Gastroesophageal sphincter (tissue), 4 donors: ENCODE results near the gene LPCAT1. TPM values are rescaled to one million over a fixed set of nuclear protein-coding genes. Genes with fewer than 3 reads are reported as not detected.

ENCODE experiments used
- ATAC-seq: fragments of 150-250 bp; one replicate; pipeline ENCODE4 v1.9.1; 2016; ENCODE audit warnings: mild to moderate bottlenecking, moderate library complexity
- H3K27ac ChIP-seq, 4 donors: fragments of 200-600 bp; sonication (generic) in 3 of 4; 1 replicate in 3 of 4; 2 replicates in 1 of 4; pipeline ENCODE4 v1.5.1; 2016 to 2019
- H3K27me3 ChIP-seq: fragments of 200-600 bp; sonication (generic); one replicate; pipeline ENCODE4 v1.5.1; 2019
- H3K36me3 ChIP-seq, 2 donors: fragments of 200-600 bp; sonication (generic); one replicate each; pipeline ENCODE4 v1.5.1; 2019; ENCODE audit warnings: control low read depth in 1 of 2
- H3K4me1 ChIP-seq, 3 donors: fragments of 200-600 bp; sonication (generic); 1 replicate in 2 of 3; 2 replicates in 1 of 3; pipeline ENCODE4 v1.5.1; 2016 to 2019; ENCODE audit warnings: control low read depth in 2 of 3
- H3K4me3 ChIP-seq, 2 donors: fragments of 200-600 bp; sonication (generic); one replicate each; pipeline ENCODE4 v1.5.1; 2019; ENCODE audit warnings: mild to moderate bottlenecking in 1 of 2, moderate library complexity in 1 of 2
- H3K9me3 ChIP-seq, 3 donors: fragments of 200-600 bp; sonication (generic); one replicate each; pipeline ENCODE4 v1.5.1; 2017 to 2019; ENCODE audit warnings: control low read depth in 2 of 3
- CTCF ChIP-seq, 4 experiments: fragments of 200-600 bp in 2 of 4; fragments of 450-650 bp in 2 of 4; sonication (generic) in 1 of 4; IDR thresholded peaks; one replicate each; pipeline ENCODE4 v1.5.1; 2017 to 2019; ENCODE audit warnings: antibody characterized with exemption in 4 of 4, mild to moderate bottlenecking in 2 of 4, moderate library complexity in 2 of 4
- EP300 ChIP-seq: sonication (generic); formaldehyde crosslinking; IDR thresholded peaks from one replicate; pipeline ENCODE4 v1.6.1; 2017; ENCODE audit warnings: antibody characterized with exemption, mild to moderate bottlenecking
- POLR2A ChIP-seq, 2 donors: fragments of 450-650 bp; IDR thresholded peaks; one replicate each; pipeline ENCODE4 v1.6.1; 2017; ENCODE audit warnings: antibody characterized with exemption in 2 of 2, mild to moderate bottlenecking in 2 of 2, moderate library complexity in 1 of 2
- POLR2AphosphoS5 ChIP-seq: sonication (generic); formaldehyde crosslinking; IDR thresholded peaks from one replicate; pipeline ENCODE4 v1.6.1; 2017; ENCODE audit warnings: antibody characterized with exemption
- WGBS, 2 donors: methylation state at CpG; one replicate each; pipeline ENCODE4 v1.1.5; 2018; ENCODE audit warnings: low coverage in 1 of 2; 5-methylcytosine and 5-hydroxymethylcytosine counted together
- total RNA-seq, 4 donors: library from RNA; depleted of rRNA; stranded (reverse); fragments of >200 nt; gene quantifications; one replicate each; pipeline ENCODE4 v1.1.0, GENCODE V29; 2016

The LPCAT1 gene
- total RNA-seq, 4 donors from 2014 or later = 20.3 to 52.6 (median 31.8) TPM

GRCh38 chr5:1472964-1473628, 50.7 kb downstream of the LPCAT1 start:
- H3K36me3 ChIP-seq = peaks cover 0 to 95% of the 10 kb centered on the region in 2 donors
- no peak overlapping the region for H3K4me3 ChIP-seq
- no peaks in the 10 kb centered on the region for H3K9me3 ChIP-seq
- no peaks in the 10 kb centered on the region for H3K4me1 ChIP-seq
- TF ChIP-seq POLR2A (IDR thresholded peaks at IDR 0.05) = no peak
- TF ChIP-seq CTCF (IDR thresholded peaks at IDR 0.05) = no peak
- TF ChIP-seq EP300 = no peak
- TF ChIP-seq POLR2AphosphoS5 = no peak
- no peak overlapping the region for H3K27ac ChIP-seq
- no peaks in the 10 kb centered on the region for H3K27me3 ChIP-seq
- no peak for ATAC-seq
- WGBS, 2 donors = 93% methylated on average over 3 of the region's 23 CpGs; no CpG with 5 or more reads in 1 of the 2 donors

GRCh38 chr5:1471997-1472963, 51.5 kb downstream of the LPCAT1 start:
- Histone ChIP-seq H3K4me3 (no peak overlapping the region), H3K27me3 (no peaks in the 10 kb centered on the region), H3K27ac (no peak overlapping the region), H3K36me3 (peaks cover 0 to 96% of the 10 kb centered on the region in 2 donors), H3K4me1 (no peaks in the 10 kb centered on the region), H3K9me3 (no peaks in the 10 kb centered on the region)
- TF ChIP-seq POLR2AphosphoS5 (no peak), POLR2A (IDR thresholded peaks at IDR 0.05) (no peak), CTCF (IDR thresholded peaks at IDR 0.05) (no peak), EP300 (no peak)
- ATAC-seq = no peak
- 93 to 97% methylated on average over 11 to 22 of the region's 27 CpGs for WGBS, 2 donors

GRCh38 chr5:1471240-1471853, 52.4 kb downstream of the LPCAT1 start:
- ATAC-seq = no peak
- peaks cover 0 to 96% of the 10 kb centered on the region in 2 donors for H3K36me3 ChIP-seq
- no peak overlapping the region for H3K27ac ChIP-seq
- H3K27me3 ChIP-seq = no peaks in the 10 kb centered on the region
- H3K4me3 ChIP-seq = no peak overlapping the region
- WGBS, 2 donors = 83 to 88% methylated on average over 3 to 5 of the region's 8 CpGs
- H3K9me3 ChIP-seq = no peaks in the 10 kb centered on the region
- TF ChIP-seq POLR2A (IDR thresholded peaks at IDR 0.05) (no peak), POLR2AphosphoS5 (no peak), EP300 (no peak), CTCF (IDR thresholded peaks at IDR 0.05) (no peak)
- no peaks in the 10 kb centered on the region for H3K4me1 ChIP-seq

GRCh38 chr5:1470762-1471211, 53.0 kb downstream of the LPCAT1 start:
- peaks cover 0 to 96% of the 10 kb centered on the region in 2 donors for H3K36me3 ChIP-seq
- ATAC-seq = no peak
- WGBS, 2 donors = 71% methylated on average over 4 of the region's 18 CpGs; no CpG with 5 or more reads in 1 of the 2 donors
- no peaks in the 10 kb centered on the region for H3K27me3 ChIP-seq
- no peak overlapping the region for H3K4me3 ChIP-seq
- no peaks in the 10 kb centered on the region for H3K4me1 ChIP-seq
- H3K27ac ChIP-seq = no peak overlapping the region
- TF ChIP-seq POLR2AphosphoS5 = no peak
- TF ChIP-seq CTCF (IDR thresholded peaks at IDR 0.05) = no peak
- no peak for TF ChIP-seq POLR2A (IDR thresholded peaks at IDR 0.05)
- no peak for TF ChIP-seq EP300
- no peaks in the 10 kb centered on the region for H3K9me3 ChIP-seq
